ENCODE data around the gene MAP1LC3A. TPM values are rescaled to one million over a fixed set of nuclear protein-coding genes. Genes with fewer than 3 reads are reported as not detected.

MAP1LC3A gene
- polyA plus RNA-seq, 1 experiment = 15.9 TPM

DNA sequence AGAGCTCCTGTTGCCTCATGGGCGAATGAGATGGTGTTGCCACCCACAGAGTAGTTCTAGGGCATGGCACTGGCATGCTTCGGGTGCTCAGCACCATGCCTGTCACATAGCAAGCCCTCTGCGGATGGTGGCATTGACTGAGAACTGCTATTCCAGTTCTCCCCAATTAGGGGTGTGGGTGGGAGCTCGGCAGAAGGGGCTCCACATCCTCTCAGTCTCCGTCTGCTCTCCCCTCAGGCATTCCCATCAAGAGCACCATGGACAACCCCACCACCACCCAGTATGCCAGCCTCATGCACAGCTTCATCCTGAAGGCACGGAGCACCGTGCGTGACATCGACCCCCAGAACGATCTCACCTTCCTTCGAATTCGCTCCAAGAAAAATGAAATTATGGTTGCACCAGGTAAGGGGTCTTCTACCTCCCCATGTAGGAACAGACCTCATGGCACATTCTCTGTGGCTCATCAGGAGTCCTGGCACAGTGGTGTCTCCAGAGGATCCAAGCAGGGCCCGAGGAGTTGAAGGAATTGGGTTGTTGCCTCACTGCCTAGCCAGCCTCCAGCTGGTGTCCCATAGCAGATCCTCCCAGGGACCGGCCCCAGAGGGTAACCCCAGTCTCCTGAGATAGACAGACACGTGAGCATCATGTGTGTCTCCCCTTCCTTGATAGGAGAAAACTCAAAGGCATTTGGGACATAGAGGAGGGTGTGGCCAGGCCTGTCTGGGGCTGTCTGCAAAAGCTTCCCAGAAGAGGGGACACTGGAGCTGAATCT lies 23.9 kb upstream of the MAP1LC3A start:
- no peak for DNase-seq (ENCODE audit: low read depth, low spot score)
- H3K27me3 ChIP-seq (ENCODE audit: control insufficient read depth, insufficient read depth, low read length) = no peaks in the 10 kb centered on the region
- POLR2A ChIA-PET = no interaction called here
- CTCF ChIA-PET = interaction anchor here (1.5 kb wide), 1 partner anchor 222 kb away, joined by 7 read pairs; no protein-coding TSS in a partner anchor
- no peaks in the 10 kb centered on the region for H3K9me3 ChIP-seq (ENCODE audit: control insufficient read depth, insufficient read depth, low read length)
- TF ChIP-seq, protein P1, sequence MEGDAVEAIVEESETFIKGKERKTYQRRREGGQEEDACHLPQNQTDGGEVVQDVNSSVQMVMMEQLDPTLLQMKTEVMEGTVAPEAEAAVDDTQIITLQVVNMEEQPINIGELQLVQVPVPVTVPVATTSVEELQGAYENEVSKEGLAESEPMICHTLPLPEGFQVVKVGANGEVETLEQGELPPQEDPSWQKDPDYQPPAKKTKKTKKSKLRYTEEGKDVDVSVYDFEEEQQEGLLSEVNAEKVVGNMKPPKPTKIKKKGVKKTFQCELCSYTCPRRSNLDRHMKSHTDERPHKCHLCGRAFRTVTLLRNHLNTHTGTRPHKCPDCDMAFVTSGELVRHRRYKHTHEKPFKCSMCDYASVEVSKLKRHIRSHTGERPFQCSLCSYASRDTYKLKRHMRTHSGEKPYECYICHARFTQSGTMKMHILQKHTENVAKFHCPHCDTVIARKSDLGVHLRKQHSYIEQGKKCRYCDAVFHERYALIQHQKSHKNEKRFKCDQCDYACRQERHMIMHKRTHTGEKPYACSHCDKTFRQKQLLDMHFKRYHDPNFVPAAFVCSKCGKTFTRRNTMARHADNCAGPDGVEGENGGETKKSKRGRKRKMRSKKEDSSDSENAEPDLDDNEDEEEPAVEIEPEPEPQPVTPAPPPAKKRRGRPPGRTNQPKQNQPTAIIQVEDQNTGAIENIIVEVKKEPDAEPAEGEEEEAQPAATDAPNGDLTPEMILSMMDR (IDR thresholded peaks at IDR 0.05; ENCODE audit: low read depth, low read length) = no peak
- H3K27ac ChIP-seq (ENCODE audit: low read depth, low read length) = peak overlapping the region; percentile 21
- no peak overlapping the region for H3K4me3 ChIP-seq (ENCODE audit: low read depth, low read length)

DNA sequence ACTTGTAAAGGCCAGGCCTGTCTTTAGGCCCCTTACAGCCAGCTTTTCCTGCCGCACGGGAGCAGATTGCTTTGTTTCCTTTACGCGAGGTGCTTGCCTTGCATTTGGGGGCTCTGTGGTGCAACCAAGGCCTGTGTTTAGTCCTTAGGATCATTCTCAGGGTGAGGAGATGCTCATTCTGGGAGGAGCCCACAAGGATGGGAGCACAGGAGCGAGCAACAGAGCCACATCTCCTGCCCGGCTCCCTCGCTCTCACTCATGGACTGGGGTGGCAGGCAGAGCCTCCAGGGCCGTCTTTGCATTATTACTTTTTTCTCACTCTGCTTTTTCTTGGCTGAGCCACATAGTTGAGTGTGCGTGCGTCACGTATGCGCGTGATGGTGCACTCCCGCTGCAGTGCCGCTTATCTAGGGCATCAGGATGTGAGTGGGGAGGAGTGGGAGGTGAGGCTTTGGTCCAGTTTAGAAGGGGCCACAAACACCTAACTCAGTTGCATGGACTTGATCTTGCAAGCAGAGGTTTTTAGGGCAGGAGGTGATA lies 23.1 kb upstream of the MAP1LC3A start:
- H3K27ac ChIP-seq (ENCODE audit: low read depth, low read length) = no peak overlapping the region

GRCh38 chr20:34535857-34536256 lies 22.7 kb upstream of the MAP1LC3A start:
- TF ChIP-seq, protein P1 (IDR thresholded peaks at IDR 0.05; ENCODE audit: low read depth, low read length) = no peak
- no peak for DNase-seq (ENCODE audit: low read depth, low spot score)
- no peaks in the 10 kb centered on the region for H3K27me3 ChIP-seq (ENCODE audit: control insufficient read depth, insufficient read depth, low read length)
- H3K9me3 ChIP-seq (ENCODE audit: control insufficient read depth, insufficient read depth, low read length) = no peaks in the 10 kb centered on the region
- ChIA-PET CTCF (interaction anchor here (0.7 kb wide), 1 partner anchor 553 kb away, joined by 3 read pairs; no protein-coding TSS in a partner anchor), POLR2A (no interaction called here)
- H3K27ac ChIP-seq (ENCODE audit: low read depth, low read length) = no peak overlapping the region
- no peak overlapping the region for H3K4me3 ChIP-seq (ENCODE audit: low read depth, low read length)

More for the DNA sequence above, 23.1 kb upstream of the MAP1LC3A start:
- no peaks in the 10 kb centered on the region for H3K9me3 ChIP-seq (ENCODE audit: control insufficient read depth, insufficient read depth, low read length)
- ChIA-PET CTCF (interaction anchor here (1.5 kb wide), 1 partner anchor 223 kb away, joined by 7 read pairs; no protein-coding TSS in a partner anchor), POLR2A (no interaction called here)
- TF ChIP-seq, protein P1 (IDR thresholded peaks at IDR 0.05; ENCODE audit: low read depth, low read length) = no peak
- no peak for DNase-seq (ENCODE audit: low read depth, low spot score)
- no peaks in the 10 kb centered on the region for H3K27me3 ChIP-seq (ENCODE audit: control insufficient read depth, insufficient read depth, low read length)
- H3K4me3 ChIP-seq (ENCODE audit: low read depth, low read length) = no peak overlapping the region

GRCh38 chr20:34536798-34537394 lies 21.6 kb upstream of the MAP1LC3A start:
- no peak overlapping the region for H3K27ac ChIP-seq (ENCODE audit: low read depth, low read length)
- no peaks in the 10 kb centered on the region for H3K9me3 ChIP-seq (ENCODE audit: control insufficient read depth, insufficient read depth, low read length)
- no peaks in the 10 kb centered on the region for H3K27me3 ChIP-seq (ENCODE audit: control insufficient read depth, insufficient read depth, low read length)
- H3K4me3 ChIP-seq (ENCODE audit: low read depth, low read length) = no peak overlapping the region
- no peak for DNase-seq (ENCODE audit: low read depth, low spot score)
- ChIA-PET CTCF (interaction anchor here (0.7 to 1.2 kb wide), 2 partner anchors 233 to 554 kb away, joined by 3 to 4 read pairs; no protein-coding TSS in a partner anchor), POLR2A (no interaction called here)
- TF ChIP-seq, protein P1 (IDR thresholded peaks at IDR 0.05; ENCODE audit: low read depth, low read length) = peak; percentile 42
